ENCODE measurements around the gene ZNF296.
A peak's percentile ranks its signal among the peaks of the same experiment; 100 is the strongest.
"Not testable (repeated sequence)": the region's sequence is repeated elsewhere in the genome, so short reads cannot be mapped to it uniquely, and the experiment has no call there.

ZNF296 gene

GRCh38 chr19:45114116-45114515, 37.8 kb upstream of the ZNF296 start:
- Histone ChIP-seq H3K9me3 (ENCODE audit: control extremely low read depth in 1 of 5, control insufficient read depth in 4 of 5, insufficient read depth in 2 of 5, low read depth in 1 of 5, low read length in 4 of 5) (no peaks in the 10 kb centered on the region), H3K4me3 (ENCODE audit: control insufficient read depth in 1 of 7, extremely low read depth in 1 of 7, insufficient read depth in 4 of 7, low read depth in 2 of 7, low read length in 6 of 7) (no peak overlapping the region), H3K27me3 (replicated peaks in 2 of 5; ENCODE audit: control insufficient read depth in 4 of 5, insufficient read depth in 5 of 5, low read length in 4 of 5) (no peaks in the 10 kb centered on the region), H3K4me1 (ENCODE audit: control extremely low read depth in 1 of 4, control insufficient read depth in 4 of 4, insufficient read depth in 4 of 4, low read length in 3 of 4) (peaks cover 2 to 78% (median 57%) of the 10 kb centered on the region in 4 experiments), H3K27ac (ENCODE audit: insufficient read depth in 1 of 2, low read depth in 1 of 2, low read length in 2 of 2, poor library complexity in 1 of 2, severe bottlenecking in 2 of 2) (no peak overlapping the region), H3K36me3 (ENCODE audit: control insufficient read depth in 4 of 4, insufficient read depth in 4 of 4, low read length in 3 of 4) (peaks cover 0 to 3% (median 0%) of the 10 kb centered on the region in 4 experiments)
- ChIA-PET CTCF (interaction anchor here (1.4 to 4.8 kb wide), 4 partner anchors 12 to 85 kb away, joined by 3 to 32 read pairs (median 6); no protein-coding TSS in a partner anchor), POLR2A (no interaction called here)
- WGBS (ENCODE audit: insufficient coverage), result 89% methylated on average over 2 of the region's 4 CpGs
- DNase-seq, result peak in 2 of 3 donors; percentile 25 to 39

- DNase-seq, result no peak
- Histone ChIP-seq H3K36me3 (ENCODE audit: control insufficient read depth in 4 of 4, insufficient read depth in 4 of 4, low read length in 3 of 4) (peaks cover 0 to 3% (median 0%) of the 10 kb centered on the region in 4 experiments), H3K4me1 (ENCODE audit: control extremely low read depth in 1 of 4, control insufficient read depth in 4 of 4, insufficient read depth in 4 of 4, low read length in 3 of 4) (peaks cover 2 to 78% (median 53%) of the 10 kb centered on the region in 4 experiments), H3K27me3 (replicated peaks in 2 of 5; ENCODE audit: control insufficient read depth in 4 of 5, insufficient read depth in 5 of 5, low read length in 4 of 5) (no peaks in the 10 kb centered on the region), H3K9me3 (ENCODE audit: control extremely low read depth in 1 of 5, control insufficient read depth in 4 of 5, insufficient read depth in 2 of 5, low read depth in 1 of 5, low read length in 4 of 5) (no peaks in the 10 kb centered on the region), H3K27ac (ENCODE audit: insufficient read depth in 1 of 2, low read depth in 1 of 2, low read length in 2 of 2, poor library complexity in 1 of 2, severe bottlenecking in 2 of 2) (no peak overlapping the region), H3K4me3 (ENCODE audit: control insufficient read depth in 1 of 7, extremely low read depth in 1 of 7, insufficient read depth in 4 of 7, low read depth in 2 of 7, low read length in 6 of 7) (no peak overlapping the region)
- POLR2A ChIA-PET, result interaction anchor here (0.9 kb wide), 1 partner anchor 9 kb away, joined by 3 read pairs; no protein-coding TSS in a partner anchor
- 97% methylated on average over 6 of the region's 9 CpGs for WGBS (ENCODE audit: insufficient coverage)
- CTCF ChIA-PET, result interaction anchor here (0.8 to 4.8 kb wide), 7 partner anchors 11 to 86 kb away, joined by 3 to 32 read pairs (median 9); partner anchors contain the start of gene PPP1R37
Observed at GRCh38 chr19:45113628-45114027, 37.4 kb upstream of the ZNF296 start.

GRCh38 chr19:45112111-45112827, 36.0 kb upstream of the ZNF296 start:
- peaks cover 0 to 3% (median 0%) of the 10 kb centered on the region in 4 experiments for H3K36me3 ChIP-seq (ENCODE audit: control insufficient read depth in 4 of 4, insufficient read depth in 4 of 4, low read length in 3 of 4)
- DNase-seq, result no peak
- H3K4me1 ChIP-seq (ENCODE audit: control extremely low read depth in 1 of 4, control insufficient read depth in 4 of 4, insufficient read depth in 4 of 4, low read length in 3 of 4), result peaks cover 0 to 64% (median 41%) of the 10 kb centered on the region in 4 experiments
- no peaks in the 10 kb centered on the region for H3K27me3 ChIP-seq (replicated peaks in 2 of 5; ENCODE audit: control insufficient read depth in 4 of 5, insufficient read depth in 5 of 5, low read length in 4 of 5)
- CTCF ChIA-PET, result interaction anchor here (1.0 to 4.8 kb wide), 7 partner anchors 9 to 87 kb away, joined by 3 to 32 read pairs (median 9); partner anchors contain the start of gene PPP1R37
- H3K4me3 ChIP-seq (ENCODE audit: control insufficient read depth in 1 of 7, extremely low read depth in 1 of 7, insufficient read depth in 4 of 7, low read depth in 2 of 7, low read length in 6 of 7), result no peak overlapping the region
- no peaks in the 10 kb centered on the region for H3K9me3 ChIP-seq (ENCODE audit: control extremely low read depth in 1 of 5, control insufficient read depth in 4 of 5, insufficient read depth in 2 of 5, low read depth in 1 of 5, low read length in 4 of 5)
- POLR2A ChIA-PET, result interaction anchor here (0.6 kb wide), 1 partner anchor 83 kb away, joined by 4 read pairs; no protein-coding TSS in a partner anchor
- WGBS (ENCODE audit: insufficient coverage), result 95% methylated on average over 10 of the region's 11 CpGs
- H3K27ac ChIP-seq (ENCODE audit: insufficient read depth in 1 of 2, low read depth in 1 of 2, low read length in 2 of 2, poor library complexity in 1 of 2, severe bottlenecking in 2 of 2), result no peak overlapping the region

GRCh38 chr19:45110851-45111266, 34.6 kb upstream of the ZNF296 start:
- 33% methylated on average over 4 of the region's 5 CpGs for WGBS (ENCODE audit: insufficient coverage)
- Histone ChIP-seq H3K27me3 (replicated peaks in 2 of 5; ENCODE audit: control insufficient read depth in 4 of 5, insufficient read depth in 5 of 5, low read length in 4 of 5) (no peaks in the 10 kb centered on the region), H3K9me3 (ENCODE audit: control extremely low read depth in 1 of 5, control insufficient read depth in 4 of 5, insufficient read depth in 2 of 5, low read depth in 1 of 5, low read length in 4 of 5) (no peaks in the 10 kb centered on the region), H3K4me1 (ENCODE audit: control extremely low read depth in 1 of 4, control insufficient read depth in 4 of 4, insufficient read depth in 4 of 4, low read length in 3 of 4) (peaks cover 0 to 51% (median 27%) of the 10 kb centered on the region in 4 experiments), H3K4me3 (ENCODE audit: control insufficient read depth in 1 of 7, extremely low read depth in 1 of 7, insufficient read depth in 4 of 7, low read depth in 2 of 7, low read length in 6 of 7) (no peak overlapping the region), H3K36me3 (ENCODE audit: control insufficient read depth in 4 of 4, insufficient read depth in 4 of 4, low read length in 3 of 4) (peaks cover 0 to 3% (median 0%) of the 10 kb centered on the region in 4 experiments), H3K27ac (ENCODE audit: insufficient read depth in 1 of 2, low read depth in 1 of 2, low read length in 2 of 2, poor library complexity in 1 of 2, severe bottlenecking in 2 of 2) (no peak overlapping the region)
- ChIA-PET CTCF (interaction anchor here (4.8 kb wide), 1 partner anchor 15 kb away, joined by 32 read pairs; no protein-coding TSS in a partner anchor), POLR2A (no interaction called here)
- peak in 2 of 3 donors; percentile 48 to 62 for DNase-seq

- no peak overlapping the region for H3K27ac ChIP-seq (ENCODE audit: insufficient read depth in 1 of 2, low read depth in 1 of 2, low read length in 2 of 2, poor library complexity in 1 of 2, severe bottlenecking in 2 of 2)
- peaks cover 0 to 56% (median 36%) of the 10 kb centered on the region in 4 experiments for H3K4me1 ChIP-seq (ENCODE audit: control extremely low read depth in 1 of 4, control insufficient read depth in 4 of 4, insufficient read depth in 4 of 4, low read length in 3 of 4)
- no peak overlapping the region for H3K4me3 ChIP-seq (ENCODE audit: control insufficient read depth in 1 of 7, extremely low read depth in 1 of 7, insufficient read depth in 4 of 7, low read depth in 2 of 7, low read length in 6 of 7)
- 91% methylated on average over 10 of the region's 12 CpGs for WGBS (ENCODE audit: insufficient coverage)
- H3K27me3 ChIP-seq (replicated peaks in 2 of 5; ENCODE audit: control insufficient read depth in 4 of 5, insufficient read depth in 5 of 5, low read length in 4 of 5), result no peaks in the 10 kb centered on the region
- CTCF ChIA-PET, result interaction anchor here (0.6 to 2.3 kb wide), 3 partner anchors 13 to 18 kb away, joined by 3 to 10 read pairs (median 4); partner anchors contain the start of gene PPP1R37
- H3K36me3 ChIP-seq (ENCODE audit: control insufficient read depth in 4 of 4, insufficient read depth in 4 of 4, low read length in 3 of 4), result peaks cover 0 to 3% (median under 1%) of the 10 kb centered on the region in 4 experiments
- DNase-seq, result no peak
- H3K9me3 ChIP-seq (ENCODE audit: control extremely low read depth in 1 of 5, control insufficient read depth in 4 of 5, insufficient read depth in 2 of 5, low read depth in 1 of 5, low read length in 4 of 5), result no peaks in the 10 kb centered on the region
- POLR2A ChIA-PET, result interaction anchor here (0.5 kb wide), 1 partner anchor 11 kb away, joined by 3 read pairs; no protein-coding TSS in a partner anchor
Observed at GRCh38 chr19:45107621-45108150, 31.4 kb upstream of the ZNF296 start.

- DNase-seq; H3K27ac ChIP-seq (ENCODE audit: insufficient read depth in 1 of 2, low read depth in 1 of 2, low read length in 2 of 2, poor library complexity in 1 of 2, severe bottlenecking in 2 of 2); POLR2A ChIA-PET; H3K4me3 ChIP-seq (ENCODE audit: control insufficient read depth in 1 of 7, extremely low read depth in 1 of 7, insufficient read depth in 4 of 7, low read depth in 2 of 7, low read length in 6 of 7); H3K9me3 ChIP-seq (ENCODE audit: control extremely low read depth in 1 of 5, control insufficient read depth in 4 of 5, insufficient read depth in 2 of 5, low read depth in 1 of 5, low read length in 4 of 5); H3K27me3 ChIP-seq (replicated peaks in 2 of 5; ENCODE audit: control insufficient read depth in 4 of 5, insufficient read depth in 5 of 5, low read length in 4 of 5); H3K36me3 ChIP-seq (ENCODE audit: control insufficient read depth in 4 of 4, insufficient read depth in 4 of 4, low read length in 3 of 4): not testable (repeated sequence)
- H3K4me1 ChIP-seq (ENCODE audit: control extremely low read depth in 1 of 4, control insufficient read depth in 4 of 4, insufficient read depth in 4 of 4, low read length in 3 of 4), result peaks cover 0 to 58% (median 38%) of the 10 kb centered on the region in 4 experiments
- WGBS (ENCODE audit: insufficient coverage), result 94% methylated on average over 8 of the region's 11 CpGs
- CTCF ChIA-PET, result interaction anchor here (0.6 to 2.3 kb wide), 3 partner anchors 15 to 47 kb away, joined by 3 to 10 read pairs (median 3); no protein-coding TSS in a partner anchor
Observed at GRCh38 chr19:45106363-45106762, 30.1 kb upstream of the ZNF296 start.

All from common myeloid progenitor, CD34-positive (primary cell).